RWPE2 (cell line): ENCODE measurements around the gene STAMBPL1.

Source experiments
- ATAC-seq: fragments of 200-7000 bp; cut with Tn5 transposase; 3 replicates; pipeline ENCODE4 v1.9.1; 2021; ENCODE audit warnings: low read depth
- DNase-seq: peaks from one replicate; pipeline ENCODE4 v3.0.0-alpha.2; 2020; ENCODE audit warnings: low spot score
- H3K27ac ChIP-seq: fragments of 450-650 bp; 2 replicates; pipeline ENCODE4 v1.5.1; 2017; ENCODE audit warnings: mild to moderate bottlenecking; ENCODE audit not compliant: poor library complexity, severe bottlenecking
- H3K27me3 ChIP-seq: fragments of 250-450 bp; sonication (Bioruptor Pico); 2 replicates; pipeline ENCODE4 v1.5.1; 2021; ENCODE audit warnings: mild to moderate bottlenecking, moderate library complexity; ENCODE audit not compliant: insufficient read depth, poor library complexity, severe bottlenecking
- H3K36me3 ChIP-seq: fragments of 250-450 bp; sonication (Bioruptor Pico); 2 replicates; pipeline ENCODE4 v1.5.1; 2020; ENCODE audit warnings: low read depth, mild to moderate bottlenecking, moderate library complexity
- H3K4me1 ChIP-seq: fragments of 250-450 bp; sonication (Bioruptor Pico); 2 replicates; pipeline ENCODE4 v1.5.1; 2021; ENCODE audit warnings: mild to moderate bottlenecking, moderate library complexity; ENCODE audit not compliant: insufficient read depth, poor library complexity, severe bottlenecking
- H3K4me3 ChIP-seq: fragments of 250-450 bp; sonication (Bioruptor Pico); 2 replicates; pipeline ENCODE4 v1.5.1; 2021; ENCODE audit warnings: mild to moderate bottlenecking, moderate library complexity; ENCODE audit not compliant: severe bottlenecking
- H3K9me3 ChIP-seq: fragments of 250-450 bp; sonication (Bioruptor Pico); 2 replicates; pipeline ENCODE4 v1.5.1; 2021; ENCODE audit warnings: mild to moderate bottlenecking, moderate library complexity; ENCODE audit not compliant: severe bottlenecking
- TF ChIP-seq, protein P1 (sequence below): fragments of 450-650 bp; IDR thresholded peaks from one replicate; pipeline ENCODE4 v1.5.1; 2017; ENCODE audit warnings: mild to moderate bottlenecking, moderate library complexity; ENCODE audit not compliant: poor library complexity, severe bottlenecking

The STAMBPL1 gene

DNA sequence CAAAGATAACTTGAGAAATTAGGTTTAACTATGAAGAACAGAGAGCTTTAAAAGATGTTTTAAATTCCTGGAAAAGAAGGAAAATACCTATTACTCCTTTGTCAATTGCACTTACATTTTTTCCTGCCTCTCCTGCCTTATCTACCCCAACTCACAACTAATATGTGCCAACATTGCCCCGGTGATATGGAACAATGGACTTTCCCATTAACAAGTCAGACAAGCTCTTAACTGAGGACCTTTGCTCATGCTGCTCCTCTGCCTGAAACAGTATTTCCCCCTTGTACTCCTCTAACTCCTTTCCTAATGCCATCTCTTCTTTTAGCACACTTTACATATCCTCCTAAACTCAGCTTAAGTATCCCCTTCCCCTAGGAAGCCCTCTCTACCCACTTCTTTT lies 77.3 kb downstream of the STAMBPL1 start:
- DNase-seq: no peak
- no peak for ATAC-seq
- H3K4me3 ChIP-seq: no peak overlapping the region
- no peaks in the 10 kb centered on the region for H3K27me3 ChIP-seq
- H3K36me3 ChIP-seq: no peaks in the 10 kb centered on the region
- H3K27ac ChIP-seq: no peak overlapping the region
- no peaks in the 10 kb centered on the region for H3K4me1 ChIP-seq
- no peaks in the 10 kb centered on the region for H3K9me3 ChIP-seq
- TF ChIP-seq, protein P1, sequence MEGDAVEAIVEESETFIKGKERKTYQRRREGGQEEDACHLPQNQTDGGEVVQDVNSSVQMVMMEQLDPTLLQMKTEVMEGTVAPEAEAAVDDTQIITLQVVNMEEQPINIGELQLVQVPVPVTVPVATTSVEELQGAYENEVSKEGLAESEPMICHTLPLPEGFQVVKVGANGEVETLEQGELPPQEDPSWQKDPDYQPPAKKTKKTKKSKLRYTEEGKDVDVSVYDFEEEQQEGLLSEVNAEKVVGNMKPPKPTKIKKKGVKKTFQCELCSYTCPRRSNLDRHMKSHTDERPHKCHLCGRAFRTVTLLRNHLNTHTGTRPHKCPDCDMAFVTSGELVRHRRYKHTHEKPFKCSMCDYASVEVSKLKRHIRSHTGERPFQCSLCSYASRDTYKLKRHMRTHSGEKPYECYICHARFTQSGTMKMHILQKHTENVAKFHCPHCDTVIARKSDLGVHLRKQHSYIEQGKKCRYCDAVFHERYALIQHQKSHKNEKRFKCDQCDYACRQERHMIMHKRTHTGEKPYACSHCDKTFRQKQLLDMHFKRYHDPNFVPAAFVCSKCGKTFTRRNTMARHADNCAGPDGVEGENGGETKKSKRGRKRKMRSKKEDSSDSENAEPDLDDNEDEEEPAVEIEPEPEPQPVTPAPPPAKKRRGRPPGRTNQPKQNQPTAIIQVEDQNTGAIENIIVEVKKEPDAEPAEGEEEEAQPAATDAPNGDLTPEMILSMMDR: no peak

DNA sequence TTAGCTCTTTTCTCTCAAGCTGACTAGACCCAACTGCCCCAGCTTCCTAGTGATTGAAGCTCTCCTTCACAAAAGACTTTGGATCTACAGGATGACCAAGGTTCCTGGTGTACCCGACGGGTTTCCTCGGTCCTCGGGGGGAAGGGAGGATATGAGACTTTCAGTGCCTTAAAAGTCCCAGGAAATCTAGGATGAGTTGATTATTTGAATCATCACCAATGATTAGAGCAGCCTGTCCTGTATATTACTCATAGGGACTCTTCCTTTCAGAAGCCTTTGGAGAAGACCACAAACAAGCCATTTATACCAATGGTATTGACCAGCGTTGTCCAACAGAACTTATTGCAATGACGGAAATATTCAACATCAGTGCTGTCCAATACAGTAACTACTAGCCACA lies 78.7 kb downstream of the STAMBPL1 start:
- TF ChIP-seq, protein P1: no peak
- no peak for DNase-seq
- H3K36me3 ChIP-seq: no peaks in the 10 kb centered on the region
- no peaks in the 10 kb centered on the region for H3K9me3 ChIP-seq
- no peak overlapping the region for H3K4me3 ChIP-seq
- no peaks in the 10 kb centered on the region for H3K4me1 ChIP-seq
- no peaks in the 10 kb centered on the region for H3K27me3 ChIP-seq
- H3K27ac ChIP-seq: no peak overlapping the region
- ATAC-seq: no peak

DNA sequence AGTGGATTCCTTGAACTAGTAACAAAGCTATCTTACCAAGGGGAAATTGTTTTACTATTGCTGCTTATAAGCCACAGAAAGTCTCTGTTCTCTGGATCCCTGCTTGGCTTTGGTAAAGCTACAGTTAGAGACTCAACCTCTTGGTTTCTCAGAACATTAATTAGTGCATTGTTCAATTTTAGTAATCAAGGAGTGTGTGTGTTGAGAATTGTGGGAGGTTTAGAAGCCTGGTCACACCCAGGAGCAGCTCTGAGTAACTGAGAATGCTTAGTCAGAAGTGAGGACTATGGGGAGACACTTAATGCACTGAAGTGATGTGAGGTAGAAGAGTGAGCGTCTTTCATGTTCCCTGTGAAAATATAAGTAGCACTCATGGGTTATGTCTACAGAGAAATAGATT lies 80.8 kb downstream of the STAMBPL1 start:
- Histone ChIP-seq H3K27me3 (no peaks in the 10 kb centered on the region), H3K27ac (no peak overlapping the region), H3K4me1 (no peaks in the 10 kb centered on the region), H3K4me3 (no peak overlapping the region), H3K36me3 (no peaks in the 10 kb centered on the region), H3K9me3 (no peaks in the 10 kb centered on the region)
- DNase-seq (no peak), ATAC-seq (no peak)
- TF ChIP-seq, protein P1: no peak

DNA sequence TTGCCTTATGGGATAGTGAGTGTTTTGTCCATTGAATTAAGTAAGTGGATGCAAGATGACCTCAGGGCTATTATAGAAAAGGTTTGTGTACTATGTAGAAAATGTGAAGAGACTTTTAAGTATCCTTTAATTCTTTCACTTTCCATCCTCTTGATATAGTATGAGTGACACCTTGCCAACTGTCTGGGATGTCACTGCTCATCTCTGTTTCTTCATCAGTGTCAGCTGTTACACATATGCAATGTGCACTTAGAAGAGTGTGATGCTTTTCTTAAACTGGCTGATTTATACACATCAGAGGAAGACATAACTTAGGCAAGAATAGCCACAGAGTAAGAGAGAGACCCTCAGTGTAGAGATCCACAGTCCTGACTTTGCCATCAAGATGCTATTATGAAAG lies 81.2 kb downstream of the STAMBPL1 start:
- no peaks in the 10 kb centered on the region for H3K4me1 ChIP-seq
- DNase-seq (no peak), ATAC-seq (no peak)
- H3K36me3 ChIP-seq: no peaks in the 10 kb centered on the region
- H3K4me3 ChIP-seq: no peak overlapping the region
- no peaks in the 10 kb centered on the region for H3K27me3 ChIP-seq
- TF ChIP-seq, protein P1: no peak
- no peak overlapping the region for H3K27ac ChIP-seq
- H3K9me3 ChIP-seq: no peaks in the 10 kb centered on the region

DNA sequence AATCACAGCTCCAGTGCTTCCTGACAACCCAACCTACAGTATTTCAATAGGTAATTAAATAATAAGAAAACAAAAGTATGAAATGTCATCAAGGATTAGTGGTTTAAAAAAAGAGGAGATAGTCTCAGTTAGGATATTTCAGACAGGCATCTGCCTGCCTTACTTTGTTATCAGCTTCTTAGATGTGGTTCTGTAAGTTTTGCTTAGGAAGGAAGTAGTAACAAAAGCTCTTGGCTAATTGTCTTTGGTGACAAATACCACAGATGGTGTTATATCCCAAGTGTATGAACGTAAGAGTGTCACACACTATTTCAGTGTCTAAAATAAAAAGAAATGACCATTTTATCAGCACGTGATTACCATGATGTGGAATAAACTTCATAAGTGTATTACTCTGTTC lies 82.3 kb downstream of the STAMBPL1 start:
- Histone ChIP-seq H3K9me3 (no peaks in the 10 kb centered on the region), H3K36me3 (no peaks in the 10 kb centered on the region), H3K27ac (no peak overlapping the region), H3K4me3 (no peak overlapping the region), H3K27me3 (no peaks in the 10 kb centered on the region), H3K4me1 (no peaks in the 10 kb centered on the region)
- DNase-seq (no peak), ATAC-seq (no peak)
- TF ChIP-seq, protein P1: no peak
